OCI-LY7 (cell line): ENCODE results near the gene SUSD3. TPM values are rescaled to one million over a fixed set of nuclear protein-coding genes. Genes with fewer than 3 reads are reported as not detected.

Source experiments
- BruUV-seq: library from RNA; stranded (reverse); fragments of 400-500 nt; replicated peaks from 2 replicates; lab custom pipeline; 2021; lab: Mats Ljungman, UMichigan
- CTCF ChIA-PET: fragments of 300-600 bp; sonication (Branson Sonifier 250); formaldehyde crosslinking; loops from one replicate; lab custom pipeline; 2022; ENCODE audit warnings: antibody characterized with exemption; ENCODE audit not compliant: unreplicated experiment; lab: Charles Lee
- POLR2A ChIA-PET: fragments of 300-600 bp; sonication (Branson Sonifier 250); formaldehyde crosslinking; loops from one replicate; lab custom pipeline; 2022; ENCODE audit warnings: antibody characterized with exemption; lab: Charles Lee
- DNase-seq: peaks from one replicate; pipeline ENCODE4 v3.0.0-alpha.2; 2015; ENCODE audit warnings: low spot score
- H2AFZ ChIP-seq: fragments of 200-600 bp; sonication (generic), shearing (Covaris generic); 2 replicates; pipeline ENCODE4 v1.6.1; 2014; ENCODE audit warnings: mild to moderate bottlenecking, antibody characterized with exemption, low read length, moderate library complexity
- H3K27ac ChIP-seq: fragments of 200-600 bp; sonication (generic); 2 replicates; pipeline ENCODE4 v1.5.1; 2014; ENCODE audit warnings: mixed run types, low read depth, mild to moderate bottlenecking, moderate library complexity, low read length, inconsistent platforms; ENCODE audit not compliant: poor library complexity, severe bottlenecking
- H3K36me3 ChIP-seq: fragments of 200-600 bp; sonication (generic); 2 replicates; pipeline ENCODE4 v1.6.1; 2014; ENCODE audit warnings: mild to moderate bottlenecking, antibody characterized with exemption, low read length, moderate library complexity, mixed read lengths; ENCODE audit not compliant: insufficient read depth
- H3K4me1 ChIP-seq: fragments of 200-600 bp; sonication (generic); 2 replicates; pipeline ENCODE4 v1.5.1; 2014; ENCODE audit warnings: mild to moderate bottlenecking, low read length; ENCODE audit not compliant: insufficient read depth, poor library complexity, severe bottlenecking
- H3K4me2 ChIP-seq: fragments of 200-600 bp; sonication (generic); 2 replicates; pipeline ENCODE4 v1.6.1; 2014; ENCODE audit warnings: mild to moderate bottlenecking, low read length
- H3K4me3 ChIP-seq: fragments of 200-600 bp; sonication (generic); 2 replicates; pipeline ENCODE4 v1.5.1; 2014; ENCODE audit warnings: mild to moderate bottlenecking, low read depth, low read length; ENCODE audit not compliant: poor library complexity, severe bottlenecking
- H3K79me2 ChIP-seq: fragments of 200-600 bp; sonication (generic); 2 replicates; pipeline ENCODE4 v1.6.1; 2016; ENCODE audit warnings: low read depth, mild to moderate bottlenecking, low read length, moderate library complexity, mixed read lengths; ENCODE audit not compliant: insufficient read depth
- H3K9me2 ChIP-seq: fragments of 200-600 bp; sonication (generic); 2 replicates; pipeline ENCODE4 v1.6.1; 2016; ENCODE audit warnings: mild to moderate bottlenecking, low read length, mixed read lengths; ENCODE audit not compliant: insufficient read depth
- H3K9me3 ChIP-seq: fragments of 200-600 bp; sonication (generic); 2 replicates; pipeline ENCODE4 v1.6.1; 2014; ENCODE audit warnings: mild to moderate bottlenecking, mixed run types, low read length, mixed read lengths
- H4K20me1 ChIP-seq: fragments of 200-600 bp; sonication (generic); 2 replicates; pipeline ENCODE4 v1.6.1; 2014; ENCODE audit warnings: mild to moderate bottlenecking, antibody characterized with exemption, low read length, moderate library complexity, mixed read lengths; ENCODE audit not compliant: insufficient read depth
- EZH2phosphoT487 ChIP-seq: fragments of 200-600 bp; sonication (generic); IDR thresholded peaks from 2 replicates; pipeline ENCODE4 v1.6.1; 2018; ENCODE audit warnings: low read depth, borderline replicate concordance, mild to moderate bottlenecking, mixed run types, antibody characterized with exemption, low read length, moderate library complexity, mixed read lengths
- intact Hi-C: fragments of 100-400 bp; cut with micrococcal nuclease; formaldehyde crosslinking; loops from one replicate; pipeline ENCODE4 v1.10.0; 2022; ENCODE audit not compliant: unreplicated experiment
- total RNA-seq, 2 experiments: library from RNA; depleted of rRNA in 1 of 2; stranded (reverse); fragments of >200 nt in 1 of 2; shearing (Covaris generic) in 1 of 2; gene quantifications; 2 replicates each; pipeline ENCODE4 v1.2.3, GENCODE V29; 2014 to 2022
- TF ChIP-seq, protein P1 (sequence below): fragments of 200-600 bp; sonication (generic); conservative IDR thresholded peaks from 2 replicates; pipeline ENCODE4 v1.5.1; 2014; ENCODE audit warnings: mild to moderate bottlenecking, antibody characterized with exemption, low read length, moderate library complexity, mixed read lengths

SUSD3 gene
- total RNA-seq, 2 experiments from 2014 or later, result 94.1 to 201 TPM

DNA sequence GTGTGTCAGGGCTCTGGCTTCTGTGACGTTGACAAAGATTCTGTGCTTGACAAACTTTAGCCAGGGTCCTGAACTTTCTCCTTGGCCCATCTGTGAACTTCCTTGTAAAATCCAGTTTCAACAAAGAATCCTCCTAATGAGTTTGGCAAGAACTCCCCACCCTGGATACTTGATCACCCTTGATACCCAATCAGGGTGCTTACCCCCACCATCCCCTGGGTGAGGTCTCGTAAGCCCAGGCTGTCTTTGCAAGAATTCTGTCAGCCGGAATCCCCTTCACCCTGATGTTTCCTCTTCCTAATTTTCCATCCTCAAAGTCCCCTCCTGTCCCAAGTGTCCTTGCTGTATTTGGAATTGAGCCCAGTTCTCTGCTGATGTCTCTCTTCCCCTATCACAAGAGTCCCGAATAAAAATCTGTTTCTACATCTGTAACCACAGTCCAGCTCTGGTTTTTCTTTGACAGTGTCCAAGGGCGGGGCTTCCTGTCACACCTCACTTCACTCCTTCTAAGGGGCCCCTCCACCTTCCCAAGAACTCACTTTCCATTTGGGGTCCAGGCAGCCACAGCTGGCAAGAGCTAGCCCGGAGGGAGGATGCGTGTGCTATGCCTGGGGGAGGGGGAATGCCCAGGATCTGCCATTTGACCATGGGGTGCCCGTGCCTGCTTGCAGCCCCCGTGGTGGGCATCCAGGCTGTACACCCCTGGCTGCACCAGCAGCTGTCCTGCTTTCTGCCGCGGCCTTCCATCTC, 34.8 kb downstream of the SUSD3 start:
- Histone ChIP-seq H3K79me2 (no peaks in the 10 kb centered on the region), H3K27ac (peak overlapping the region; percentile 87), H3K9me3 (no peaks in the 10 kb centered on the region), H3K9me2 (no peaks in the 10 kb centered on the region), H4K20me1 (no peaks in the 10 kb centered on the region), H3K4me2 (peak overlapping the region; percentile 99), H3K4me1 (peaks cover 64% of the 10 kb centered on the region), H3K36me3 (no peaks in the 10 kb centered on the region), H3K4me3 (peak overlapping the region; percentile 19), H2AFZ (no peak overlapping the region)
- POLR2A ChIA-PET, result interaction anchor here (1.0 kb wide), 1 partner anchor 56 kb away, joined by 3 read pairs; no protein-coding TSS in a partner anchor
- DNase-seq, result peak; percentile 74
- no TSS peak for BruUV-seq
- CTCF ChIA-PET, result no interaction called here
- TF ChIP-seq, protein P1, sequence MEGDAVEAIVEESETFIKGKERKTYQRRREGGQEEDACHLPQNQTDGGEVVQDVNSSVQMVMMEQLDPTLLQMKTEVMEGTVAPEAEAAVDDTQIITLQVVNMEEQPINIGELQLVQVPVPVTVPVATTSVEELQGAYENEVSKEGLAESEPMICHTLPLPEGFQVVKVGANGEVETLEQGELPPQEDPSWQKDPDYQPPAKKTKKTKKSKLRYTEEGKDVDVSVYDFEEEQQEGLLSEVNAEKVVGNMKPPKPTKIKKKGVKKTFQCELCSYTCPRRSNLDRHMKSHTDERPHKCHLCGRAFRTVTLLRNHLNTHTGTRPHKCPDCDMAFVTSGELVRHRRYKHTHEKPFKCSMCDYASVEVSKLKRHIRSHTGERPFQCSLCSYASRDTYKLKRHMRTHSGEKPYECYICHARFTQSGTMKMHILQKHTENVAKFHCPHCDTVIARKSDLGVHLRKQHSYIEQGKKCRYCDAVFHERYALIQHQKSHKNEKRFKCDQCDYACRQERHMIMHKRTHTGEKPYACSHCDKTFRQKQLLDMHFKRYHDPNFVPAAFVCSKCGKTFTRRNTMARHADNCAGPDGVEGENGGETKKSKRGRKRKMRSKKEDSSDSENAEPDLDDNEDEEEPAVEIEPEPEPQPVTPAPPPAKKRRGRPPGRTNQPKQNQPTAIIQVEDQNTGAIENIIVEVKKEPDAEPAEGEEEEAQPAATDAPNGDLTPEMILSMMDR, result no peak
- TF ChIP-seq EZH2phosphoT487, result no peak
- intact Hi-C loops, result no loop called here

DNA sequence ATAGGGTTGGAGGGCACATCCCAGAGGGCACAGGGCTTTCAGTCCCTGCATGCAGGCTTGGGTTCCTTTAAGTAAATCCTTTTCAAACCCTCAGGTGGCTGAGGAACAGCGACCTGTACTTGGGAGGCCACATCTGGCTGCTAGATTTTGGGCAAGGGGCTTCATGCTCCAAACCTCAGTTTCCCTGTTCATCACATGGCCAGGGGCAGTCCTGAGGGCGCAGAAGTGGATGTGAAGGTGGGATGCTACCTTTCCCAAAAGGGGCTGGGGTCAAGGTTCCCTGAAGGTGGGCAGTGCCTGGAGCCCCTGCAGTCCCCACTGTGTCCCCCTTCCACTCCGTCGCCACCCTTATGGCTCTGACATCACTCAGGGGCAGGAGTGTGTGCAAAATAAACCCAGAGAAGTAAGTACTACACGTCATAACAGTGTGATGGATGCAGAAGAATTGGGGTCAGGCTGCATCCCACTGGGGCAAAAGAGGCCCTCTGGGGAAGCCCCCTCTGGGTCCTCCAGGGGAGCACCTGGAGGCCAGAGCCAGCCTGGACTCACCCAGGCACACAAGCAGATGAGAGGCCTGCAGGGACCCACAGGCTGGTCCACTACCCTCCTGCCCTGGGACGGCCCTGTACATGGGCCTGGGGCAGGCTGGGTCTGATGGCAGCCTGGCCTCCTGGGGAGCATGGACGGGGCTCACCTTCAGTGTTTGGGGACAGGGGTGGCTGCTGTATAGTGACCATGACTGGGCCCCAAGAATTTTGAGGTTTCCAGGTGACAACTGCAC, 35.6 kb downstream of the SUSD3 start:
- no peaks in the 10 kb centered on the region for H3K9me2 ChIP-seq
- H3K36me3 ChIP-seq, result no peaks in the 10 kb centered on the region
- H3K27ac ChIP-seq, result peak overlapping the region; percentile 87
- H2AFZ ChIP-seq, result no peak overlapping the region
- DNase-seq, result peak; percentile 25
- peaks cover 64% of the 10 kb centered on the region for H3K4me1 ChIP-seq
- H3K9me3 ChIP-seq, result no peaks in the 10 kb centered on the region
- POLR2A ChIA-PET, result interaction anchor here (1.0 to 1.6 kb wide), 2 partner anchors 29 to 57 kb away, joined by 3 to 13 read pairs; no protein-coding TSS in a partner anchor
- H4K20me1 ChIP-seq, result no peaks in the 10 kb centered on the region
- intact Hi-C loops, result loop anchor here (2.0 kb wide), 1 partner anchor 91 kb away; no protein-coding TSS in a partner anchor
- CTCF ChIA-PET, result interaction anchor here (1.0 kb wide), 1 partner anchor 193 kb away, joined by 3 read pairs; no protein-coding TSS in a partner anchor
- BruUV-seq, result no TSS peak
- TF ChIP-seq, protein P1, result no peak
- TF ChIP-seq EZH2phosphoT487, result no peak
- peak overlapping the region; percentile 99 for H3K4me2 ChIP-seq
- H3K4me3 ChIP-seq, result peak overlapping the region; percentile 71
- no peaks in the 10 kb centered on the region for H3K79me2 ChIP-seq
